Measurements from ENCODE around the gene HSPA1L. TPM values are rescaled to one million over a fixed set of nuclear protein-coding genes. Genes with fewer than 3 reads are reported as not detected.
"Not testable (repeated sequence)": the region's sequence is repeated elsewhere in the genome, so short reads cannot be mapped to it uniquely, and the experiment has no call there.

Gene HSPA1L
- total and polyA plus RNA-seq, 2 experiments from 2014 or later: 3.1 to 4.5 TPM

DNA sequence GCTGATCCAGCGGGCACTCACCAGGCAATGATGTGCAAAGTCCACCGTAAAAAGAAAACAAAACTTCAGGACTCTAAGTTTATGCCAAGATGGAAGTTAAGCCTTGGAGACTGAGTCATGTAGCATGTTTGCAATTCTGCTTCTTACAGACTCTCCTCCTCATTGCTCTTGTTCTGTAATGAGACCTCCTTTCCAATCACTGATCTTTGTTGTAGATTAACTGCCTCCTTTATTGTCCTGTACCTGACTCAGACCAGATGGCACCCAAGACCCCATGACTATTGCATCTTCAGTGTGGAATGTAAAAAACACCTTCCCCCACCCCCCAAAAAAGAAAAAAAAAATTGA is 36.4 kb upstream of the HSPA1L start:
- Histone ChIP-seq H3K27ac (no peak overlapping the region), H3K9me3 (ENCODE audit: low read depth) (no peaks in the 10 kb centered on the region), H3K4me3 (no peak overlapping the region), H3K36me3 (no peaks in the 10 kb centered on the region), H3K27me3 (no peaks in the 10 kb centered on the region), H3K4me1 (ENCODE audit: low read depth) (no peaks in the 10 kb centered on the region)
- TF ChIP-seq, protein P1, sequence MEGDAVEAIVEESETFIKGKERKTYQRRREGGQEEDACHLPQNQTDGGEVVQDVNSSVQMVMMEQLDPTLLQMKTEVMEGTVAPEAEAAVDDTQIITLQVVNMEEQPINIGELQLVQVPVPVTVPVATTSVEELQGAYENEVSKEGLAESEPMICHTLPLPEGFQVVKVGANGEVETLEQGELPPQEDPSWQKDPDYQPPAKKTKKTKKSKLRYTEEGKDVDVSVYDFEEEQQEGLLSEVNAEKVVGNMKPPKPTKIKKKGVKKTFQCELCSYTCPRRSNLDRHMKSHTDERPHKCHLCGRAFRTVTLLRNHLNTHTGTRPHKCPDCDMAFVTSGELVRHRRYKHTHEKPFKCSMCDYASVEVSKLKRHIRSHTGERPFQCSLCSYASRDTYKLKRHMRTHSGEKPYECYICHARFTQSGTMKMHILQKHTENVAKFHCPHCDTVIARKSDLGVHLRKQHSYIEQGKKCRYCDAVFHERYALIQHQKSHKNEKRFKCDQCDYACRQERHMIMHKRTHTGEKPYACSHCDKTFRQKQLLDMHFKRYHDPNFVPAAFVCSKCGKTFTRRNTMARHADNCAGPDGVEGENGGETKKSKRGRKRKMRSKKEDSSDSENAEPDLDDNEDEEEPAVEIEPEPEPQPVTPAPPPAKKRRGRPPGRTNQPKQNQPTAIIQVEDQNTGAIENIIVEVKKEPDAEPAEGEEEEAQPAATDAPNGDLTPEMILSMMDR (IDR thresholded peaks at IDR 0.05; ENCODE audit: low read depth, low read length): no peak
- DNase-seq (ENCODE audit: low read depth in 1 of 2, low spot score in 1 of 2): no peak

DNA sequence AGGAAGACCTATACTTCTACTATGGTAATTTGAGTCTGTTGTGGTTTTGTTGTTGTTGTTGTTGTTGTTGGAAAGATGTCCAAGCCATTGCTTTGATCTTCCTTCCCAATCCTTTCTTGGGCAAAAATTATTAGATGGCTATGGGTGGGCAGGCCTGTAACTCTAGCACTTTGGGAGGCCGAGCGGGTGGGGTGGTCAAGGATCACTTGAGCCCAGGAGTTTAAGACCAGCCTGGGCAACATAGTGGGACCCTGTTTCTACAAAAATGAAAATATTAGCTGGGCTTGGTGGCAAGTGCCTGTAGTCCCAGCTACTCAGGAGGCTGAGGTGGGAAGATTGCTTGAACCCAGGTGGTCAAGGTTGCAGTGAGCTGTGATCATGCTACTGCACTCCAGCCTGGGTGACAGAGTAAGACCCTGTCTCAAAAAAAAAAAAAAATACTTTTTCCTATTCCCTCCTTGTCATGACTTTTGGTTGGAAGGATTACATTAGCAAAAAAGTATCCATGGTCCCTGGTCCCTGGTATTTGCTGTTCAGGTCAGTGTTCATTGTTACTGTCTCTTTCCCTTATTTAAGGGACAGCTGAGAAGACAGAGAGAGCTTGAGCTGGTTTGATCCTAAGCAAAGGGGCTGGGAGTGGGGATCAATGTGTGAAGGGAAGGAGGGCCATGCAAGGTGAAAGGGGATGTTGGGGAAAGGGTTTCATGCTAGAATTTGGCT is 35.8 kb upstream of the HSPA1L start:
- Histone ChIP-seq H3K36me3 (no peaks in the 10 kb centered on the region), H3K27me3 (no peaks in the 10 kb centered on the region), H3K9me3 (ENCODE audit: low read depth) (no peaks in the 10 kb centered on the region), H3K27ac (no peak overlapping the region), H3K4me3 (no peak overlapping the region), H3K4me1 (ENCODE audit: low read depth) (no peaks in the 10 kb centered on the region)
- DNase-seq (ENCODE audit: low read depth in 1 of 2, low spot score in 1 of 2): no peak
- TF ChIP-seq, protein P1 (IDR thresholded peaks at IDR 0.05; ENCODE audit: low read depth, low read length): no peak

DNA sequence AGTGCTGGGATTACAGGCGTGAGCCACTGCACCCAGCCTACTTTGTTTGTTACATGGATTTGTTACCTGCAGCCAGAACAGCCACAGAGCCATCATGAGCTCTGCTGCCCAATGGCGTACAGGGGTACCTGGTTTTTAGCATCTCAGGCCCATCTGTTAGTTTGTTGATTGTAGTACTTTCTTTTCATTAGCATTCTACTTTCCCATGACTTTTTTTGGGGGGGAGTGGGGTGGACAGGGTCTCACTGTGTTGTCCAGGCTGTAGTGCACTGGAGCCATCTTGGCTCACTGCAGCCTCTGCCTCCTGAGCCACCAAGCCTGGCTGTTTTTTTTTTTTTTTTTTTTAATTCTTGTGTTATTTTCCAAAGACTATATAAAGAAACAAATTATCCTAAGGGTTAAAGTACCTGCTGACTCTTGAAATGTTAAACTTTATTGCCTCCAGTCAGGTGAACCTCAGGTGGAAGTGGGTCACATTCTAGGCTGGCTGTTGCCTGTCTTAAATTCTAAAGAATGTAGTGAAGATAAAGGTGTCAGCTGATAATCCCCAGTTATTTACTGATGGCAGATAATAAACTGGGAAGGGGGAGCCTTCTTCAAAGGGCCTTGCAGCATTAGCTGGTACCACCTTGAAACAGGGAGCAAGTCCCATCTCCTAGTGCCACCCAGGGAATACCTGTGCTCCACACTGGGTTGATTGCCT is 32.3 kb upstream of the HSPA1L start:
- H3K36me3 ChIP-seq: no peaks in the 10 kb centered on the region
- DNase-seq (ENCODE audit: low read depth in 1 of 2, low spot score in 1 of 2): no peak
- TF ChIP-seq, protein P1 (IDR thresholded peaks at IDR 0.05; ENCODE audit: low read depth, low read length): no peak
- H3K4me3 ChIP-seq: no peak overlapping the region
- H3K9me3 ChIP-seq (ENCODE audit: low read depth): no peaks in the 10 kb centered on the region
- no peaks in the 10 kb centered on the region for H3K4me1 ChIP-seq (ENCODE audit: low read depth)
- no peaks in the 10 kb centered on the region for H3K27me3 ChIP-seq
- H3K27ac ChIP-seq: no peak overlapping the region

DNA sequence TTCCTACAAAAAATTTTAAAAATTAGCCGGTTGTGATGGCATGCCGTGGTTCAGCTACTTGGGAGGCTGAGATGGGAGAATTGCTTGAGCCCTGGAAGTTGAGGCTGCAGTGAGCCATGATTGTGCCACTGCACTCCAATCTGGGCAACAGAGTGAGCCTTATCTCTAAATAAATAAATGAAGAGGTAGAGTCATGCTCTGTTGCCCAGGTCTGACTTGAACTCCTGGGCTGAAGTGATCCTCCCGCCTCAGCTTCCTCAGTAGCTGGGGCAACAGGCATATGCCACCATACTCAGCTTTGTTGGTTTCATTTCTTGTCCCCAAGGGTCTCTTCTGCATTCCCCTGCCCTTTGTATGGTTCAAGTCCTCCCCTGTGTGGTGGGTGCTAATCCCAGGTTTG is 29.4 kb upstream of the HSPA1L start:
- H3K9me3 ChIP-seq (ENCODE audit: low read depth): no peaks in the 10 kb centered on the region
- H3K4me1 ChIP-seq (ENCODE audit: low read depth): no peaks in the 10 kb centered on the region
- no peak overlapping the region for H3K4me3 ChIP-seq
- H3K27me3 ChIP-seq: no peaks in the 10 kb centered on the region
- peaks cover 17% of the 10 kb centered on the region for H3K36me3 ChIP-seq
- TF ChIP-seq, protein P1 (IDR thresholded peaks at IDR 0.05; ENCODE audit: low read depth, low read length): no peak
- no peak for DNase-seq (ENCODE audit: low read depth in 1 of 2, low spot score in 1 of 2)
- no peak overlapping the region for H3K27ac ChIP-seq

DNA sequence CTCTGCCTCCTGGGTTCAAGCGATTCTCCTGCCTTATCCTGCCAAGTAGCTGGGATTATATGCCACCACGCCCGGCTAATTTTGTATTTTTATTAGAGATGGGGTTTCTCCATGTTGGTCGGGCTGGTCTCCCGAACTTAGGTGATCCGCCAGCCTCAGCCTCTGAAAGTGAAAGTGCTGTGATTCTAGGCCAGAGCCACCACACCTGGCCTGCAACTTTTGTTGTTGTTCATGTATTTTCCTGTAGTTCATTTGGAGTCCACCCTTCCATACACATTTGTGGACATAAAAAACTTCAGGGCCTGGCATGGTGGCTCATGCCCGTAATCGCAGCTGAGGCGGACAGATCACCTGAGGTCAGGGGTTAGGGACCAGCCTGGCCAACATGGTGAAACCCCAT is 27.0 kb upstream of the HSPA1L start:
- Histone ChIP-seq H3K9me3 (ENCODE audit: low read depth) (no peaks in the 10 kb centered on the region), H3K4me3 (no peak overlapping the region), H3K4me1 (ENCODE audit: low read depth) (peaks cover 12% of the 10 kb centered on the region), H3K36me3 (peaks cover 42% of the 10 kb centered on the region), H3K27ac (no peak overlapping the region), H3K27me3 (no peaks in the 10 kb centered on the region)
- TF ChIP-seq, protein P1 (IDR thresholded peaks at IDR 0.05; ENCODE audit: low read depth, low read length): no peak
- DNase-seq (ENCODE audit: low read depth in 1 of 2, low spot score in 1 of 2): no peak

DNA sequence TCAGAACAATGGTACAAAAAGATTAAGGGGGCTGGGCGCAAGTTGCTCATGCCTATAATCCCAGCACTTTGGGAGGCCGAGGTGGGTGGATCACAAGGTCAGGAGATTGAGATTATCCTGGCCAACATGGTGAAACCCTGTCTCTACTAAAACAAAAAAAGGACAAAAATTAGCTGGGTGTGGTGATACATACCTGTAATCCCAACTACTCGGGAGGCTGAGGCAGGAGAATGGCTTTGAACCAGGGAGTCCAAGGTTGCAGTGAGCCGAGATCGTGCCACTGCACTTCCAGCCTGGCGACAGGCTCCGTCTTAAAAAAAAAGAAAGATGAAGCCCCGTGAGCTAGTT is 24.7 kb upstream of the HSPA1L start:
- not testable (repeated sequence) for H3K27me3 ChIP-seq; DNase-seq (ENCODE audit: low read depth in 1 of 2, low spot score in 1 of 2); H3K9me3 ChIP-seq (ENCODE audit: low read depth); H3K4me3 ChIP-seq; H3K27ac ChIP-seq
- peaks cover 26% of the 10 kb centered on the region for H3K4me1 ChIP-seq (ENCODE audit: low read depth)
- peaks cover 47% of the 10 kb centered on the region for H3K36me3 ChIP-seq

All from cardiac muscle cell (in vitro differentiated cells and primary cell).